Dendritic cell treated with granulocyte-macrophage colony-stimulating factor and Interleukin-4, amounts not matched to agents 40 ng/mL and 50 ng/mL, for 4 days (primary cell): ENCODE results near the gene RHOB.
"Not testable (repeated sequence)": the region's sequence is repeated elsewhere in the genome, so short reads cannot be mapped to it uniquely, and the experiment has no call there.

Source experiments
- H3K27ac Mint-ChIP-seq: one replicate; pipeline ENCODE4 v1.8.0; 2022; ENCODE audit warnings: mild to moderate bottlenecking, mixed read lengths
- H3K27me3 Mint-ChIP-seq: one replicate; pipeline ENCODE4 v1.8.0; 2022; ENCODE audit warnings: mild to moderate bottlenecking, mixed read lengths
- H3K36me3 Mint-ChIP-seq: one replicate; pipeline ENCODE4 v1.8.0; 2022; ENCODE audit warnings: low read depth, mixed read lengths
- H3K4me1 Mint-ChIP-seq: one replicate; pipeline ENCODE4 v1.8.0; 2022; ENCODE audit warnings: low read depth, mixed read lengths
- H3K4me3 Mint-ChIP-seq: one replicate; pipeline ENCODE4 v1.8.0; 2022; ENCODE audit warnings: mild to moderate bottlenecking, moderate library complexity, mixed read lengths
- H3K9me3 Mint-ChIP-seq: one replicate; pipeline ENCODE4 v1.8.0; 2022; ENCODE audit warnings: mixed read lengths
- intact Hi-C: fragments of 100-400 bp; cut with micrococcal nuclease; formaldehyde crosslinking; loops from one replicate; pipeline ENCODE4 v1.15.0; 2022

The RHOB gene

GRCh38 chr2:20427931-20428526, 18.8 kb upstream of the RHOB start:
- no peaks in the 10 kb centered on the region for H3K36me3 Mint-ChIP-seq
- no peaks in the 10 kb centered on the region for H3K9me3 Mint-ChIP-seq
- no peaks in the 10 kb centered on the region for H3K27me3 Mint-ChIP-seq
- H3K4me3 Mint-ChIP-seq = no peak overlapping the region
- H3K27ac Mint-ChIP-seq = peak overlapping the region; percentile 99
- peaks cover 97% of the 10 kb centered on the region for H3K4me1 Mint-ChIP-seq
- intact Hi-C loops = no loop called here

- Mint-ChIP-seq H3K4me3 (peak overlapping the region; percentile 72), H3K27ac (peak overlapping the region; percentile 99), H3K9me3 (no peaks in the 10 kb centered on the region), H3K27me3 (no peaks in the 10 kb centered on the region), H3K4me1 (peaks cover 92% of the 10 kb centered on the region), H3K36me3 (no peaks in the 10 kb centered on the region)
- intact Hi-C loops = no loop called here
These were observed 18.0 kb upstream of the RHOB start for GRCh38 chr2:20428717-20429490.

GRCh38 chr2:20429528-20429927, 17.3 kb upstream of the RHOB start:
- Mint-ChIP-seq H3K4me1 (peaks cover 91% of the 10 kb centered on the region), H3K9me3 (no peaks in the 10 kb centered on the region), H3K27ac (peak overlapping the region; percentile 99), H3K36me3 (no peaks in the 10 kb centered on the region), H3K4me3 (peak overlapping the region; percentile 72), H3K27me3 (no peaks in the 10 kb centered on the region)
- intact Hi-C loops = no loop called here

- peaks cover 3% of the 10 kb centered on the region for H3K36me3 Mint-ChIP-seq
- H3K27ac Mint-ChIP-seq = peak overlapping the region; percentile 99
- H3K27me3 Mint-ChIP-seq = no peaks in the 10 kb centered on the region
- H3K4me1 Mint-ChIP-seq = peaks cover 90% of the 10 kb centered on the region
- H3K4me3 Mint-ChIP-seq = peak overlapping the region; percentile 52
- H3K9me3 Mint-ChIP-seq = no peaks in the 10 kb centered on the region
- intact Hi-C loops = loop anchor here (1.0 kb wide), 1 partner anchor 9 kb away; no protein-coding TSS in a partner anchor
These were observed 16.8 kb upstream of the RHOB start for GRCh38 chr2:20430035-20430434.

- intact Hi-C loops = loop anchor here (1.0 kb wide), 1 partner anchor 9 kb away; no protein-coding TSS in a partner anchor
- Mint-ChIP-seq H3K27ac (peak overlapping the region; percentile 99), H3K27me3 (no peaks in the 10 kb centered on the region), H3K4me1 (peaks cover 89% of the 10 kb centered on the region), H3K9me3 (no peaks in the 10 kb centered on the region), H3K4me3 (peak overlapping the region; percentile 7), H3K36me3 (peaks cover 5% of the 10 kb centered on the region)
These were observed 16.2 kb upstream of the RHOB start for GRCh38 chr2:20430461-20431300.

GRCh38 chr2:20431301-20431698, 15.6 kb upstream of the RHOB start:
- H3K27me3 Mint-ChIP-seq = no peaks in the 10 kb centered on the region
- H3K27ac Mint-ChIP-seq = peak overlapping the region; percentile 99
- intact Hi-C loops = no loop called here
- no peak overlapping the region for H3K4me3 Mint-ChIP-seq
- H3K9me3 Mint-ChIP-seq = no peaks in the 10 kb centered on the region
- H3K4me1 Mint-ChIP-seq = peaks cover 84% of the 10 kb centered on the region
- peaks cover 5% of the 10 kb centered on the region for H3K36me3 Mint-ChIP-seq

- peaks cover 5% of the 10 kb centered on the region for H3K36me3 Mint-ChIP-seq
These were observed 15.1 kb upstream of the RHOB start for GRCh38 chr2:20431772-20432171.

GRCh38 chr2:20432714-20433113, 14.2 kb upstream of the RHOB start:
- H3K4me3 Mint-ChIP-seq = no peak overlapping the region
- H3K4me1 Mint-ChIP-seq = peaks cover 70% of the 10 kb centered on the region
- H3K36me3 Mint-ChIP-seq = peaks cover 5% of the 10 kb centered on the region
- H3K27me3 Mint-ChIP-seq = no peaks in the 10 kb centered on the region
- H3K9me3 Mint-ChIP-seq = no peaks in the 10 kb centered on the region
- H3K27ac Mint-ChIP-seq = peak overlapping the region; percentile 61
- intact Hi-C loops = no loop called here

More at GRCh38 chr2:20431772-20432171, 15.1 kb upstream of the RHOB start:
- Mint-ChIP-seq H3K27ac (peak overlapping the region; percentile 61), H3K4me3 (no peak overlapping the region), H3K9me3 (no peaks in the 10 kb centered on the region), H3K4me1 (peaks cover 79% of the 10 kb centered on the region), H3K27me3 (no peaks in the 10 kb centered on the region)
- intact Hi-C loops = no loop called here

GRCh38 chr2:20433249-20433648, 13.6 kb upstream of the RHOB start:
- intact Hi-C loops = no loop called here
- H3K4me3 Mint-ChIP-seq = no peak overlapping the region
- H3K4me1 Mint-ChIP-seq = peaks cover 66% of the 10 kb centered on the region
- H3K27ac Mint-ChIP-seq = no peak overlapping the region
- peaks cover 5% of the 10 kb centered on the region for H3K36me3 Mint-ChIP-seq
- H3K9me3 Mint-ChIP-seq = no peaks in the 10 kb centered on the region
- H3K27me3 Mint-ChIP-seq = no peaks in the 10 kb centered on the region

- no peaks in the 10 kb centered on the region for H3K9me3 Mint-ChIP-seq
- no peaks in the 10 kb centered on the region for H3K27me3 Mint-ChIP-seq
- H3K4me3 Mint-ChIP-seq = no peak overlapping the region
- peak overlapping the region; percentile 49 for H3K27ac Mint-ChIP-seq
- intact Hi-C loops = no loop called here
- H3K4me1 Mint-ChIP-seq = peaks cover 66% of the 10 kb centered on the region
- peaks cover 5% of the 10 kb centered on the region for H3K36me3 Mint-ChIP-seq
These were observed 12.8 kb upstream of the RHOB start for GRCh38 chr2:20433946-20434553.

GRCh38 chr2:20434588-20435294, 12.1 kb upstream of the RHOB start:
- Mint-ChIP-seq H3K4me3 (no peak overlapping the region), H3K4me1 (peaks cover 67% of the 10 kb centered on the region), H3K27ac (peak overlapping the region; percentile 70)

GRCh38 chr2:20435456-20435855, 11.4 kb upstream of the RHOB start:
- H3K9me3 Mint-ChIP-seq, H3K36me3 Mint-ChIP-seq, H3K27me3 Mint-ChIP-seq, intact Hi-C loops, H3K4me3 Mint-ChIP-seq: not testable (repeated sequence)
- Mint-ChIP-seq H3K27ac (peak overlapping the region; percentile 70), H3K4me1 (peaks cover 67% of the 10 kb centered on the region)

More at GRCh38 chr2:20434588-20435294, 12.1 kb upstream of the RHOB start:
- intact Hi-C loops = no loop called here
- Mint-ChIP-seq H3K27me3 (no peaks in the 10 kb centered on the region), H3K36me3 (peaks cover 5% of the 10 kb centered on the region), H3K9me3 (no peaks in the 10 kb centered on the region)
